Measurements from ENCODE around the gene CFAP52. TPM values are rescaled to one million over a fixed set of nuclear protein-coding genes. Genes with fewer than 3 reads are reported as not detected.

Gene CFAP52
- total RNA-seq, 1 experiment from 2014 or later: not detected

- Histone ChIP-seq H3K4me2 (ENCODE audit: low read depth, low read length, poor library complexity, severe bottlenecking) (no peak overlapping the region), H3K36me3 (ENCODE audit: insufficient read depth, low read length) (no peaks in the 10 kb centered on the region), H3K79me2 (ENCODE audit: low read length) (no peaks in the 10 kb centered on the region), H3K9ac (ENCODE audit: low read length) (no peak overlapping the region), H3K9me3 (ENCODE audit: low read length) (no peaks in the 10 kb centered on the region), H2AFZ (ENCODE audit: low read length) (no peak overlapping the region; the same call in 1 of the 2 replicates), H3K4me3 (ENCODE audit: low read length) (no peak overlapping the region), H3K4me1 (ENCODE audit: low read length) (no peaks in the 10 kb centered on the region), H3K9me2 (replicated peaks; ENCODE audit: insufficient read depth, low read length) (no peaks in the 10 kb centered on the region), H3K27me3 (ENCODE audit: low read length) (no peaks in the 10 kb centered on the region), H4K20me1 (ENCODE audit: insufficient read depth, low read depth, low read length) (no peaks in the 10 kb centered on the region), H3K27ac (ENCODE audit: low read length) (no peak overlapping the region)
- no peak for DNase-seq
Measured at GRCh38 chr17:9676820-9677310, 100.4 kb downstream of the CFAP52 start.

GRCh38 chr17:9677411-9677810 is 101.0 kb downstream of the CFAP52 start:
- Histone ChIP-seq H3K27ac (ENCODE audit: low read length) (no peak overlapping the region), H3K4me2 (ENCODE audit: low read depth, low read length, poor library complexity, severe bottlenecking) (no peak overlapping the region), H3K9ac (ENCODE audit: low read length) (no peak overlapping the region), H3K4me1 (ENCODE audit: low read length) (no peaks in the 10 kb centered on the region), H3K27me3 (ENCODE audit: low read length) (no peaks in the 10 kb centered on the region), H3K9me2 (replicated peaks; ENCODE audit: insufficient read depth, low read length) (no peaks in the 10 kb centered on the region), H3K9me3 (ENCODE audit: low read length) (no peaks in the 10 kb centered on the region), H4K20me1 (ENCODE audit: insufficient read depth, low read depth, low read length) (no peaks in the 10 kb centered on the region), H3K4me3 (ENCODE audit: low read length) (no peak overlapping the region), H2AFZ (ENCODE audit: low read length) (no peak overlapping the region), H3K79me2 (ENCODE audit: low read length) (no peaks in the 10 kb centered on the region), H3K36me3 (ENCODE audit: insufficient read depth, low read length) (no peaks in the 10 kb centered on the region)
- DNase-seq: no peak

GRCh38 chr17:9677896-9678295 is 101.5 kb downstream of the CFAP52 start:
- Histone ChIP-seq H3K4me1 (ENCODE audit: low read length) (no peaks in the 10 kb centered on the region), H3K9ac (ENCODE audit: low read length) (no peak overlapping the region), H3K27me3 (ENCODE audit: low read length) (no peaks in the 10 kb centered on the region), H4K20me1 (ENCODE audit: insufficient read depth, low read depth, low read length) (no peaks in the 10 kb centered on the region), H3K79me2 (ENCODE audit: low read length) (no peaks in the 10 kb centered on the region), H3K4me3 (ENCODE audit: low read length) (no peak overlapping the region), H3K36me3 (ENCODE audit: insufficient read depth, low read length) (no peaks in the 10 kb centered on the region), H3K9me2 (replicated peaks; ENCODE audit: insufficient read depth, low read length) (no peaks in the 10 kb centered on the region), H3K9me3 (ENCODE audit: low read length) (no peaks in the 10 kb centered on the region), H2AFZ (ENCODE audit: low read length) (no peak overlapping the region), H3K4me2 (ENCODE audit: low read depth, low read length, poor library complexity, severe bottlenecking) (no peak overlapping the region), H3K27ac (ENCODE audit: low read length) (no peak overlapping the region)
- no peak for DNase-seq

GRCh38 chr17:9684955-9685621 is 108.6 kb downstream of the CFAP52 start:
- Histone ChIP-seq H3K36me3 (ENCODE audit: insufficient read depth, low read length) (no peaks in the 10 kb centered on the region), H3K9me3 (ENCODE audit: low read length) (no peaks in the 10 kb centered on the region), H3K9me2 (replicated peaks; ENCODE audit: insufficient read depth, low read length) (no peaks in the 10 kb centered on the region), H3K4me3 (ENCODE audit: low read length) (no peak overlapping the region), H3K4me2 (ENCODE audit: low read depth, low read length, poor library complexity, severe bottlenecking) (no peak overlapping the region), H2AFZ (ENCODE audit: low read length) (no peak overlapping the region), H3K4me1 (ENCODE audit: low read length) (no peaks in the 10 kb centered on the region), H3K79me2 (ENCODE audit: low read length) (no peaks in the 10 kb centered on the region), H3K27me3 (ENCODE audit: low read length) (no peaks in the 10 kb centered on the region), H3K27ac (ENCODE audit: low read length) (no peak overlapping the region), H4K20me1 (ENCODE audit: insufficient read depth, low read depth, low read length) (no peaks in the 10 kb centered on the region), H3K9ac (ENCODE audit: low read length) (no peak overlapping the region)
- no peak for DNase-seq

Other genes with a start within 250 kb of the CFAP52 start
- gene STX8, start 822 bp upstream of the CFAP52 start, total RNA-seq (2014; rRNA removed; shearing (Covaris generic); ENCODE audit: low replicate concordance): 40.0 and 47.9 TPM in 2 replicates
- 0.25 and 0.37 TPM in 2 replicates for gene USP43, start 68.9 kb downstream of the CFAP52 start, total RNA-seq (2014; rRNA removed; shearing (Covaris generic); ENCODE audit: low replicate concordance)
- not detected in 2 replicates for gene DHRS7C, start 214.9 kb downstream of the CFAP52 start, total RNA-seq (2014; rRNA removed; shearing (Covaris generic); ENCODE audit: low replicate concordance)
- gene GSG1L2, start 245.4 kb downstream of the CFAP52 start, total RNA-seq (2014; rRNA removed; shearing (Covaris generic); ENCODE audit: low replicate concordance): not detected in 2 replicates
- gene GLP2R, start 249.3 kb downstream of the CFAP52 start, total RNA-seq (2014; rRNA removed; shearing (Covaris generic); ENCODE audit: low replicate concordance): not detected in 2 replicates

Data from Karpas-422 (cell line).